HFFc6 (cell line): ENCODE data around the gene CTNND2. TPM values are rescaled to one million over a fixed set of nuclear protein-coding genes. Genes with fewer than 3 reads are reported as not detected.

ENCODE experiments used
- DNase-seq: peaks from one replicate; pipeline ENCODE4 v3.0.0-alpha.2; 2018
- H3K27ac Mint-ChIP-seq: 2 replicates; pipeline ENCODE4 v1.8.0; 2020; ENCODE audit warnings: mild to moderate bottlenecking, mixed read lengths
- H3K27me3 Mint-ChIP-seq: 2 replicates; pipeline ENCODE4 v1.8.0; 2021; ENCODE audit warnings: mild to moderate bottlenecking, moderate library complexity, mixed read lengths; ENCODE audit not compliant: insufficient read depth
- H3K36me3 Mint-ChIP-seq: 2 replicates; pipeline ENCODE4 v1.8.0; 2021; ENCODE audit warnings: low read depth, mixed read lengths
- H3K4me1 Mint-ChIP-seq: 2 replicates; pipeline ENCODE4 v1.8.0; 2020; ENCODE audit warnings: low read depth, mixed read lengths
- H3K4me3 Mint-ChIP-seq: 2 replicates; pipeline ENCODE4 v1.8.0; 2020; ENCODE audit warnings: mild to moderate bottlenecking, moderate library complexity, mixed read lengths
- H3K9me3 Mint-ChIP-seq: 2 replicates; pipeline ENCODE4 v1.8.0; 2020; ENCODE audit warnings: mild to moderate bottlenecking, mixed read lengths
- CTCF ChIP-seq: fragments of 200-600 bp; sonication (generic); IDR thresholded peaks from 2 replicates; pipeline ENCODE4 v1.5.0; 2021; ENCODE audit warnings: antibody characterized with exemption, mild to moderate bottlenecking
- total RNA-seq, 6 experiments: library from RNA; stranded (reverse); fragmentation: NEBNext Ultra II Directional; extraction: Animal tissue kit (Norgen Biotek cat#: 25700); gene quantifications; 2 replicates in 1 of 6; 3 replicates in 5 of 6; pipeline ENCODE4 v1.2.3, GENCODE V29; 2021

CTNND2 gene
- total RNA-seq, 6 experiments from 2014 or later = not detected

DNA sequence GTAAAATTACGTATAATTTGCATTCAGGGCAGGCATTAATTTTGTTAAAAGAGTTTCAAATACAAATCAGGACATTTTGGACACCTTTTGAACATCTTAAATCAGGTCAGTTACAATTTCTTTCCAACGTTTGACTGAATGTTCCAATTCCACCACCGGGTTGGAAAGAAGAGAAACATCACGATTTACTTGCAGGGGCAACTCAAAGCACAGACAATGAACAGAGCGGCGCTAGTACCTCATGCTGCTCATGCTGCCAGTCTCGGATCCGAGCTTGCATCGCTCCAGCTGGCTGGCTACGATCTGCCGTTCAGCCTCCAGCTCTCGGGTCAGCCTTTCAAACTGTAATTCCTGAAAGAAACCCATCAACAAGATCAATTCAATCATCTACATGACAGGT is 339.5 kb downstream of the CTNND2 start:
- H3K27ac Mint-ChIP-seq = no peak overlapping the region
- no peaks in the 10 kb centered on the region for H3K4me1 Mint-ChIP-seq
- peaks cover 32% of the 10 kb centered on the region for H3K9me3 Mint-ChIP-seq
- no peak for TF ChIP-seq CTCF
- no peaks in the 10 kb centered on the region for H3K36me3 Mint-ChIP-seq
- no peak for DNase-seq
- H3K27me3 Mint-ChIP-seq = no peaks in the 10 kb centered on the region
- H3K4me3 Mint-ChIP-seq = no peak overlapping the region

DNA sequence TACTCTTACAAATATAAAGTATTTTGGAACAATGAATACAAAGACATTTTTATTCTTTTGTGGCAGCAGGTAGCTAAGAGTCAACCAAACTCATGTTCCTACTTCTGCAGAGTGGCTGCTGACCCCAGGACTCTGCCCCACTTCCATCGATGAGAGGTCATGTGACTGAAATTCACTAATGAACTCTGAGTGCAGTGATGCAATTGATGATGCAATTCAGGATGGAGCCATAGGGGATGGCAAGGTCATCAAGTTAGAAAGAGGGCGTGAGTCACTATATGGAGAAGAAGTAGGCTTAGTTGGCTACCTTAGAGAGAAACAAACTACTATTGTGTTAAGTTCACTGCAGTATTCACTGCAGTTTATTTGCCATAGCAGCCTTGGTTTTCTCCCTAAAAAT is 340.4 kb downstream of the CTNND2 start:
- no peak for DNase-seq
- Mint-ChIP-seq H3K9me3 (peaks cover 31% of the 10 kb centered on the region), H3K27ac (no peak overlapping the region), H3K4me1 (no peaks in the 10 kb centered on the region), H3K4me3 (no peak overlapping the region), H3K27me3 (no peaks in the 10 kb centered on the region), H3K36me3 (no peaks in the 10 kb centered on the region)
- no peak for TF ChIP-seq CTCF

- DNase-seq = no peak
- Mint-ChIP-seq H3K27ac (no peak overlapping the region), H3K27me3 (no peaks in the 10 kb centered on the region), H3K36me3 (no peaks in the 10 kb centered on the region), H3K4me1 (no peaks in the 10 kb centered on the region), H3K4me3 (no peak overlapping the region), H3K9me3 (peaks cover 36% of the 10 kb centered on the region)
- no peak for TF ChIP-seq CTCF
Measured at GRCh38 chr5:11560915-11561697, 343.1 kb downstream of the CTNND2 start.

DNA sequence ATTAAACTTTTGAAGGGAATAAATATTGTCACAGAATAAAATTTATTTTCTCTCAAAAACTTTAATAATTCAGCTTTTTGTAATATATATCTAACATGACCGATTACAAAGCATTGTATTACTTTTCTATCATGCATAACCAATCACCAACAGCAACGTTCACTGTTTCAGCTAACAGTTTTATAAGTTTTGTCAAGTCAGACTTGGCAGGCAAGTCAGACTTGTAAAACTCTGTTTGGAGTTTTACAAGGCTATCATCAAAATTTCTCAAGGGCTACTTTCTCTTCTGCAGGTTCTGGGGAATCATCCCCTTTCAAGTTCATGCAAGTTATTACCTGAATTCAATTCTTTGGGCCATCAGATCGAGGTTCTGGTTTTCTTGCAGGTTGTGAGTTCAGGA is 347.2 kb downstream of the CTNND2 start:
- DNase-seq = no peak
- Mint-ChIP-seq H3K4me1 (no peaks in the 10 kb centered on the region), H3K9me3 (peaks cover 39% of the 10 kb centered on the region), H3K27ac (no peak overlapping the region), H3K36me3 (no peaks in the 10 kb centered on the region; the same call in 1 of the 2 replicates), H3K4me3 (no peak overlapping the region), H3K27me3 (no peaks in the 10 kb centered on the region; the same call in 1 of the 2 replicates)
- no peak for TF ChIP-seq CTCF

DNA sequence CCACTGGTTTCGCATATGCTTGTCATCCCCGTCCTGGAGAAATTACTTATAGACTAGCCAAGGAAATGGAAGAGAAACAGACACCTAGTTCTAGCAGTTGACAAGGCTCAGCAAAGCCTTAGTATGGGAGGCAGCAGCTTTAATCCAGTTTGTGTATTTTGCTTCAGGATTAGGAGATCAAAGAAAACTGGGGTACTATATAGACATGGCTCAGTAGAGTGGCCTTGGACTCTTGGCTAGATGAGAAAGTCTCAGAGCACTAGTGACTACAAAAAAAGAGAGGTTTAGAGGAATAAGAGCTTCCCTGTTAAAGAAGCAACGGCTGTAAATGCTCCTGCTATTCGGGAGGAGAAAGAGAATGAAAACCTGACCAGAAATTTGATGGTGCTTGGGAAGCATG is 349.1 kb downstream of the CTNND2 start:
- no peak for DNase-seq
- H3K27me3 Mint-ChIP-seq = no peaks in the 10 kb centered on the region; the same call in 1 of the 2 replicates
- TF ChIP-seq CTCF = no peak
- H3K27ac Mint-ChIP-seq = no peak overlapping the region
- H3K9me3 Mint-ChIP-seq = peaks cover 40% of the 10 kb centered on the region
- no peaks in the 10 kb centered on the region for H3K4me1 Mint-ChIP-seq
- no peaks in the 10 kb centered on the region; the same call in 1 of the 2 replicates for H3K36me3 Mint-ChIP-seq
- no peak overlapping the region for H3K4me3 Mint-ChIP-seq
